H7 (cell line): ENCODE data around the gene CYP2F1. TPM values are rescaled to one million over a fixed set of nuclear protein-coding genes. Genes with fewer than 3 reads are reported as not detected.
A peak's percentile ranks its signal among the peaks of the same experiment; 100 is the strongest.
"Not testable (repeated sequence)": the region's sequence is repeated elsewhere in the genome, so short reads cannot be mapped to it uniquely, and the experiment has no call there.

Experiments used
- DNase-seq: peaks from one replicate; pipeline ENCODE4 v3.0.0; 2012
- H3K27me3 ChIP-seq: 2 replicates; pipeline ENCODE4 v1.6.0; 2011; ENCODE audit warnings: mild to moderate bottlenecking, low read length; ENCODE audit not compliant: control insufficient read depth, insufficient read depth
- H3K36me3 ChIP-seq: replicated peaks from 2 replicates; pipeline ENCODE4 v1.5.1; 2011; ENCODE audit warnings: low read length; ENCODE audit not compliant: control insufficient read depth, insufficient read depth
- H3K4me3 ChIP-seq: 2 replicates; pipeline ENCODE4 v1.5.1; 2011; ENCODE audit warnings: low read depth, mild to moderate bottlenecking, control low read depth, low read length, moderate library complexity; ENCODE audit not compliant: insufficient read depth
- total RNA-seq: library from RNA; depleted of rRNA; stranded (reverse); fragments of >200 nt; shearing (Covaris generic); gene quantifications from 2 replicates; pipeline ENCODE4 v1.2.3, GENCODE V29; 2014; rRNA removed

The CYP2F1 gene, protein sequence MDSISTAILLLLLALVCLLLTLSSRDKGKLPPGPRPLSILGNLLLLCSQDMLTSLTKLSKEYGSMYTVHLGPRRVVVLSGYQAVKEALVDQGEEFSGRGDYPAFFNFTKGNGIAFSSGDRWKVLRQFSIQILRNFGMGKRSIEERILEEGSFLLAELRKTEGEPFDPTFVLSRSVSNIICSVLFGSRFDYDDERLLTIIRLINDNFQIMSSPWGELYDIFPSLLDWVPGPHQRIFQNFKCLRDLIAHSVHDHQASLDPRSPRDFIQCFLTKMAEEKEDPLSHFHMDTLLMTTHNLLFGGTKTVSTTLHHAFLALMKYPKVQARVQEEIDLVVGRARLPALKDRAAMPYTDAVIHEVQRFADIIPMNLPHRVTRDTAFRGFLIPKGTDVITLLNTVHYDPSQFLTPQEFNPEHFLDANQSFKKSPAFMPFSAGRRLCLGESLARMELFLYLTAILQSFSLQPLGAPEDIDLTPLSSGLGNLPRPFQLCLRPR
- 0.24 and 0.30 TPM in 2 replicates for total RNA-seq

DNA sequence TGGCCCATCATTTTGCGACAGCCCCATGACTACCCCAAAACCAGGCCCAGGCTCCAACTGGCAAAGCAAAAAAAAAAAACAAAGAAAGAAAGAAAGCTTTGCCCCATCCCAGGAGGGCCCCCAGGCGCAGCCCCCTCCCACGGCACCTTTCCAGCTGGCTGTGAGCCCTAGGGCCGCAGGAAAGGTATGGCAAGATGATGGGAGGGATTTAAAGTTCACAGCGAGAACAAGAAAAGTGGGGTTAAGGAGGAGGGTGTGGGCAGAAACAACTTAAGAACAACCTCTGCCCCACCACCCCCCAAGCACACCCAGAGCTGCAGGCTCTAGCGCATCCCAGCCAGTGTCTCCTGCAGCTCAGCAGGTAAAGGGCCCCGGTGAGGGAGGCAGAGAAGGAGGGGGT is at the start of gene CYP2F1:
Gene CYP2F1 (plus strand): TSS at position 301 of the 400 bp plus-strand sequence. CDS start 1,757 bp downstream, outside the sequence.
- H3K36me3 ChIP-seq: no peaks in the 10 kb centered on the region
- H3K4me3 ChIP-seq: no peak within 1 kb of the TSS
- H3K27me3 ChIP-seq: no peaks in the 10 kb centered on the region
- peak; percentile 38 for DNase-seq

DNA sequence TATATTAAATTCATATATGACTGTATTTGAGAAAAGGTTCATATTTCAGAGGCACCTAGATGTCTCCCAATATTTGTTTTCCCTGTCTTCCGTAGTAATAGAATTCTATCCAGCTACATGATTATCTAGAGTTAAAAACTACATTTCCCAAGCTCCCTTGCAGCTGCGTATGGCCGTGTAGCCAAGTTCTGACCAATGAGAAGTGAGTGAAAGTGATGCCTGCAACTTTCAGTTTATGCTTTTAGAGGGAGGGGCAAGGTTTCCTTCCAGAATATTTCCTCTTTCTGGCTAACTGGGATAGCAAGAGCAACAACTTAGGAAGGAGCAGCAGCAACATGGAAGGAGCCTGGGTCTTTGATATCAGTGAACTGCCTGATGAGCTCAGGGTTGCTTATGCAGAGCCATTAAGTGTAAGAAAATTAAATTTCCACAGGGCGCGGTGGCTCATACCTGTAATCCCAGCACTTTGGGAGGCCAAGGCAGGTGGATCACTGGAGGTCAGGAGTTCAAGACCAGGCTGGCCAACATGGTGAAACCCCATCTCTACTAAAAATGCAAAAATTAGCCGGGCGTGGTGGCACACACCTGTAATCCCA is 49.2 kb upstream of the CYP2F1 start:
- Histone ChIP-seq H3K27me3 (no peaks in the 10 kb centered on the region), H3K36me3 (no peaks in the 10 kb centered on the region), H3K4me3 (no peak overlapping the region)
- DNase-seq: peak; percentile 62

DNA sequence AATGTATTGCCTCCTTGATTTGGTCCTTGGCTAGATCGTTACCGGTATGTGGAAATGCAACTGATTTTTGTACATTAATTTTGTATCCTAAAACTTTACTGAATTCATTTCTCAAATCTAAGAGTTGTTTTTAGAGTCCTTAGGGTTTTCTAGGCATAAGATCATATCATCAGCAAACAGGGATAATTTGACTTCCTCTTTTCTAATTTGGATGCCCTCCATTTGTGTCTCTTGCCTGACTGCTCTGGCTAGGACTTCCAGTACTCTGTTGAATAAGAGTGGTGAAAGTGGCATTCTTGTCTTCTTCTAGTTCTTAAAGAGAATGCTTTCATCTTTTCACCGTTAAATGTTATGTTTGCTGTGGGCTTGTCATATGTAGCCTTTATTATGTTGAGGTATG is 37.9 kb upstream of the CYP2F1 start:
- DNase-seq: no peak
- Histone ChIP-seq H3K4me3 (no peak overlapping the region), H3K27me3 (no peaks in the 10 kb centered on the region), H3K36me3 (no peaks in the 10 kb centered on the region)

DNA sequence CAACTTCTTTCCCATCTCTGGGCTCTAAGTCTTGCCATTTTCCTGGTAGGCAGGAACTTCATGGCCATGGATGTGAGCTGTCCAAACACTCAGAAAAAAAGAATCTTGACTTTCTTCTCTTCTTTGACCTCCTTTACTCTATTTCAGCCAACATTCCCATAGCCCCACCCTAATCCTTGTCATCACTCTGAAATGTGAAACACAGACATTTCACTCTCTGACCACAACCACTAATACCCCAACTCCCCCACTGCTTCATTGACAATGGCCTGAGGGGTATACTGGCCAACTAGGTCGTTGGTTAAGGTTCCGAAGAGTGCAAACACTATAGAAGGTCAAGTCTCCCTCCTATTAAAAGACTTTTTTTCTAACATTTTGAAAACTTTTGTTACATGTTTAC is 30.7 kb upstream of the CYP2F1 start:
- peaks cover 5% of the 10 kb centered on the region; the same call in 1 of the 2 replicates for H3K27me3 ChIP-seq
- no peak overlapping the region for H3K4me3 ChIP-seq
- no peak for DNase-seq

DNA sequence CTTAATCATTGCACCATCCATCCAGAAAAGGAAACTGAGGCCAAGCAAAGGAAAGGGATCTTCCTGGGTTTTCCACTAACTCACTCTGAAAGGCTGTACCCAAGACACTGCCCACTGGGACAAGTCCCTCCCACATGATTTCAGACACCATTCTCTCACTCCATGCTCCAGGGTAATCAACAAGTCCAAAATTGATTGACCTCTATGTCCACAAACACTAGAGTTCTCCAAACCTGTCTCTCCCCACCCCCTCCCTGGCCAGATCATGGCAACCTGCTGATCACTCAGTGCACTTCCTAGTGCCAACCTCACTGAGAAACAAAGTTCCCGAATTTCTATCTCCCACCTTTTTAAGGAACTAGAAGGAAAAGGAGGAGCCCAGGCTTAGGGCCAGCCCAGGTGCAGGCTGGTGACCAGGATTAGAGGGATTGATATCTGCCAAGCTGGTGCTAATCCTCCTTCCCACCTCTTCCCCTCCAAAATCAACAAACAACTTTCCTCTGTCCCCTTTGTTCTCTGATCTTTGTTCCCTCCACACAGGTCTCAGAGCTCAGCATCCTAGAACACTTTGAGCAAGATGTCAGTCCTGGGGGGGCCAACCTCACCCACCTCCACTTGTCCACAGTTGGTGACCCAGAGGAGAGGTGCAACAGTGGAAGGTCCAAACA is 28.4 kb upstream of the CYP2F1 start:
- no peak for DNase-seq
- Histone ChIP-seq H3K27me3 (peaks cover 28% of the 10 kb centered on the region), H3K4me3 (no peak overlapping the region), H3K36me3 (no peaks in the 10 kb centered on the region)

More for the DNA sequence above, 30.7 kb upstream of the CYP2F1 start:
- H3K36me3 ChIP-seq: no peaks in the 10 kb centered on the region

DNA sequence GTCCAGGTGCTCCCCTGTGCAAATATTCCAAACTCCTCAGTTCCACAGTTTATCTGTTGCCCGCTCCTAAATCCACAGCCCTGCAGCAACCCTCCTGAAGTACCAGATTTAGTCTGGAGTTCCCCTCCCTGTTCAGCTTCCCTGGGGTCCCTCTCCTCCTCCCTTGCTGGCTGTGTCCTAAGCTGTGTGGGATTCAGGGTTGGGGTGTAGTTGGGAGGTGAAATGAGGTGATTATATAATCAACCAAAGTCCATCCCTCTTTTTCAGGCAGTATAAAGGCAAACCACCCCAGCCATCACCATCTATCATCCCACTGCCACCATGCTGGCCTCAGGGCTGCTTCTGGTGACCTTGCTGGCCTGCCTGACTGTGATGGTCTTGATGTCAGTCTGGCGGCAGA is 26.1 kb upstream of the CYP2F1 start, which contains the start of gene CYP2A13:
Gene CYP2A13 (plus strand): TSS at position 301 of the 400 bp plus-strand sequence. CDS start 21 bp downstream, at position 322.
- H3K4me3 ChIP-seq: no peak within 1 kb of the TSS
- DNase-seq: no peak
- H3K36me3 ChIP-seq: no peaks in the 10 kb centered on the region
- H3K27me3 ChIP-seq: peaks cover 30% of the 10 kb centered on the region

DNA sequence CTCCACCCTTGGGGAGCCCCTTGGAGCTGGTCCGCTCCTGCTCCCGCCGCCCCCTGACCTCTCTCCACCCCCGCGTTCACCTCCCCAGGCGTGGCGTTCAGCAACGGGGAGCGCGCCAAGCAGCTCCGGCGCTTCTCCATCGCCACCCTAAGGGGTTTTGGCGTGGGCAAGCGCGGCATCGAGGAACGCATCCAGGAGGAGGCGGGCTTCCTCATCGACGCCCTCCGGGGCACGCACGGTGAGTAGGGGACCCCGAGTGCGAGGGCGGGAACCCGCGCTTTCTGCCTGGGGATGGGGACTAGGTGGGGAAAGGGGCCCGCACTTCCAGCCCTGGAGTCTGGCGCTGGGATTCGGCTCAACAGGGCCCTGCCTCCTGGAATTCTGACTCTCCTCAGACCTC is 24.3 kb upstream of the CYP2F1 start:
- DNase-seq: peak; percentile 82
- H3K27me3 ChIP-seq: peaks cover 33% of the 10 kb centered on the region
- no peaks in the 10 kb centered on the region for H3K36me3 ChIP-seq
- peak overlapping the region; percentile 50 for H3K4me3 ChIP-seq

DNA sequence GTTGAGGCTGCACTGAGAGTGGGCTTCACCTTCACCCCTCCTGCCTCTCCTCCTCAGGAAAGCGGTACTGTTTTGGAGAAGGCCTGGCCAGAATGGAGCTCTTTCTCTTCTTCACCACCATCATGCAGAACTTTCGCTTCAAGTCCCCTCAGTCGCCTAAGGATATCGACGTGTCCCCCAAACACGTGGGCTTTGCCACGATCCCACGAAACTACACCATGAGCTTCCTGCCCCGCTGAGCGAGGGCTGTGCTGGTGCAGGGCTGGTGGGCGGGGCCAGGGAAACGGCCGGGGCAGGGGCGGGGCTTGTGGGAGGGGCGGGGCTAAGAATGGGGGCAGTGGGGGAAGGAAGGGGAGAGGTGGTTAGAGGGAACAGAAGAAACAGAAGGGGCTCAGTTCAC is 18.5 kb upstream of the CYP2F1 start:
- H3K4me3 ChIP-seq: no peak overlapping the region
- H3K27me3 ChIP-seq: peaks cover 7% of the 10 kb centered on the region
- no peaks in the 10 kb centered on the region for H3K36me3 ChIP-seq
- peak; percentile 80 for DNase-seq

DNA sequence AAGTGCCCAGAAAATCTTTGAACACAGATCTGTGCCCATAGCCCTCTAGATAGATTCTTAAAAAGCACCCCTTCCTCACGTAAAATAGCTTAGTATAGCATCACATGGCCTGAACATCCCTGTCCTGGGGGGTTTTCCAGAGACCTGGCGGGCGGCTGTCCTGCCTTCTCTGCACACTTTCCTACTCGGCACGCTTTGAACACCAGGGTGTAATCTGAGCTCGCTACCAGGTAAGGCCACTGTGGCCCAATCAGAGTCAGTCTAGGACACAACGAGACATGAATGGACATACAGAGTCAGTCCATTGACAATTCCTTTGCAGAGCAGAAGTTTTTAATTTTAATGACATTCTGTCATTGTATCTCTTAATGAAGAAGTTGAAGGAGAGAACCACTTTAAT is 17.9 kb upstream of the CYP2F1 start:
- no peak for DNase-seq
- Histone ChIP-seq H3K27me3 (peaks cover 5% of the 10 kb centered on the region), H3K36me3 (no peaks in the 10 kb centered on the region), H3K4me3 (no peak overlapping the region)

DNA sequence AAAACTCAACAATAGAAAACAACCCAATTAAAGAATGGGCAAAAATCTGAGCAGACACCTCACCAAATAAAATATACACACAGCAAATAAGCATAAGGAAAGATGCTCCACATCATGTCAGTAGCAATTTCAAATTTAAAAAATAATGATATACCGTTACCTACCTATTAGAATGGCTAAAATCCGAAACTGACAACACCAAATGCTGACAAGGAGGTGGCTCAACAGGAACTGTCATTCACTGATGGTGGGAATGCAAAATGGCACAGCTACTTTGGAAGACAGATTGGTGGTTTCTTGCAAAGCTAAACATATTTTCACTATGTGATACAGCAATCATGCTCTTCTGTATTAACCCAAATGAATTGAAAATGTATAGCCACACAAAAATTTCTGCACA is 16.9 kb upstream of the CYP2F1 start:
- Histone ChIP-seq H3K27me3 (peaks cover 3% of the 10 kb centered on the region), H3K36me3 (no peaks in the 10 kb centered on the region), H3K4me3 (no peak overlapping the region)
- no peak for DNase-seq

DNA sequence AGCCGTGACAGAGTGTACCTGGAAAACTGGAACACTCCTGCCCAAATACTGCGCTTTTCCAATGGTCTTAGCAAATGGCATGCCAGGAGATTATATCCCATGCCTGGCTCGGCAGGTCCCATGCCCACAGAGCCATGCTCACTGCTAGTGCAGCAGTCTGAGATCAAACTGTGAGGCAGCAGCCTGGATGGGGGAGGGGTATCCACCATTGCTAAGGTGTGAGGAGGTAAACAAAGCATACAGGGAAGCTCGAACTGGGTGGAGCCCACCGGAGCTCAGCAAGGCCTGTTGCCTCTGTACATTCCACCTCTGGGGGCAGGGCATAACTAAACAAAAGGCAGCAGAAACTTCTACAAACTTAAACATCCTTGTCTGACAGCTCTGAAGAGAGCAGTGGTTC is 15.5 kb upstream of the CYP2F1 start:
- Histone ChIP-seq H3K27me3 (0 out of 2 replicates have a peak, but pooled peaks cover 2% of the 10 kb centered on the region), H3K4me3 (no peak overlapping the region), H3K36me3 (no peaks in the 10 kb centered on the region)
- no peak for DNase-seq

DNA sequence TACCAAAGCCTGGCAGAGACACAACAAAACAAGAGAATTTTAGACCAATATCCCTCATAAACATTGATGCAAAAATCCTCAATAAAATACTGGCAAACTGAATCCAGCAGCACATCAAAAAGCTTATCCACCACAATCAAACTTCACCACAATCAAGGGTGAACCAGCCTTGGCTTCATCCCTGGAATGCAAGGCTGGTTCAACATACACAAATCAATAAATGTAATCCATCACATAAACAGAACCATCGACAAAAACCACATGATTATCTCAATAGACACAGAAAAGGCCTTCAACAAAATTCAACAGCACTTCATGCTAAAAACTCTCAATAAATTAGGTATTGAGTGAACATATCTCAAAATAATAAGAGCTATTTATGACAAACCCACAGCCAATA is 12.0 kb upstream of the CYP2F1 start:
- H3K36me3 ChIP-seq, H3K27me3 ChIP-seq, H3K4me3 ChIP-seq: not testable (repeated sequence)

DNA sequence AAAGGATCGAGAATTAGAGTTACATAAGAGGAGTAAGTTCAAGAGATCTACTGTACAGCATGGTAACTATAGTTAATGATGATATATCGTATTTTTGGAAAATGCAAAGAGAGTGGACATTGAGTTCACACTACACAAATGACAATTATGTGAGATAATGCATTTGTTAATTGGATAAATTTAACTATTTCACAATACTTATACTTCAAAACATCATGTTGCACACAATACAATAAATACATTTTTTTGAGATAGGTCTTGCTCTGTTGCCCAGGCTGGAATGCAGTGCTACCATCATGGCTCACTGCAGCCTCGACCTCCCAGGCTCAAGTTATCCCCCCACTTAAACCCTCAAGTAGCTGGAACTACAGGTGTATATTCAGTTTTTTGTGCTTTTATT is 8.1 kb upstream of the CYP2F1 start:
- no peak for DNase-seq
- Histone ChIP-seq H3K27me3 (no peaks in the 10 kb centered on the region), H3K36me3 (no peaks in the 10 kb centered on the region), H3K4me3 (no peak overlapping the region)

More for the DNA sequence above, 12.0 kb upstream of the CYP2F1 start:
- DNase-seq: not testable (repeated sequence)

DNA sequence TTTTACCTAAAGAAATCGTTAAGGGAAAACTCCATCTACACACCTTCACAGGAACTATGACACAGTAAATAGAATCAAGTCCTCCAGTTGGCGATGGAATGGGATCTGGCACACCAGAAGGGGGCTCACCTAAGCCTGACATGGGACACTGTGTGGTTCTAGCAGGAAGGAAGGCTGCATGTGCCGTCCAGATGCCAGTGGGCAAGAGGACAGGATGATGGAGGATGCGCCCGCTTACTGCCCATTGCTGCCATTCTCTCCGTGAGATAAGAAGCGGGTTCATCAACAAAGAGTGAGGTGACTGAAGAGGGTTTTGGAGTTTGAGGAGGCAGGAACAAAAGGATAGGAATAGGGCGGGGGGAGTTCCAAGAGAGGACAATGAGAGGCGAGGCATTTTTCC is 2.9 kb upstream of the CYP2F1 start:
- Histone ChIP-seq H3K27me3 (no peaks in the 10 kb centered on the region), H3K4me3 (no peak overlapping the region), H3K36me3 (no peaks in the 10 kb centered on the region)
- DNase-seq: no peak
